ENCODE measurements around the gene XRRA1. TPM values are rescaled to one million over a fixed set of nuclear protein-coding genes. Genes with fewer than 3 reads are reported as not detected.
A peak's percentile ranks its signal among the peaks of the same experiment; 100 is the strongest.

The XRRA1 gene
- total and polyA plus RNA-seq, 2 of the 13 experiments (the other 11 are each of a cell fraction or from before 2014, with no cell fraction given), result 7.6 to 10.5 TPM

DNA sequence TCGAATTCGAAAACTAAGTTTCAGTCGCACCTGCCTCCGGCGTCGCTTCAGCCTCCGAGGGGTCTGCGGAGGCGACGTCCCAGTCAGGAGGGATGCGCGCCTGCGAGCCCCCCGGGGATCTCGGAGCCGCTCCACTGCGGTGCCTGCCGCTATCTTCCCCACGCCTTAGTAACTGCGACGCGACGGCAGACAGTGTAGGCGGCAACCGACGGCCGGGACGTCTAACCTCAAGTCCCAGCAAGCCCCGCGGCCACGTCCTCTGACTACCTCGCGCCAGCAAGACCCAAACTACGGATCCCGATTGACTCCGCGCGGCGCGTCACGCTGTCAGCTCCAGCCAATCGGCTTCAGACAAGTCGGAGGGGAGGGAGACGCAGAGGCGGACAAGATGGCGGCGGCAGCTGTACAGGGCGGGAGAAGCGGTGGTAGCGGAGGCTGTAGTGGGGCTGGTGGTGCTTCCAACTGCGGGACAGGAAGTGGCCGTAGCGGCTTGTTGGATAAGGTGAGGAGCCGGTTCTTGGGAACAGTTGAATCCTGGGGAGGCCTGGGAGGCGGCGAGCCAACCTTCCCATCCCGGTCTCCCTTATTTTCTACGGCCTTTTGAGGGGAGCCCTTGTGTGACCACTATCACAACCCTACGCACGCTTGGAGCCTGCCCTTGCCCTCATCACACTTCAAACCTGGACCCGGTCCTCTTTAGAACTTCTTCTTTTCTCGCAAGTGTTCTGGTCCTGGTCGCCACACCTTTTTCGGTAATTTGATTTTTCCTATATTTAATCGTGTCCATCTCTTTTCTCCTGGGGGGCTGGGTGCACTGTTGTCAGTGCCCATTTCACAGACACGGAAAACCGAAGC lies at the start of gene XRRA1, which contains the start of gene SPCS2 (continued):
- TF ChIP-seq BCL6 (CRISPR knock-in tag; IDR thresholded peaks at IDR 0.05) (peak; percentile 43), ZNF33B (CRISPR knock-in tag; IDR thresholded peaks at IDR 0.05) (no peak), ZNF230 (CRISPR knock-in tag; IDR thresholded peaks at IDR 0.05) (peak; percentile 91; the same call in 1 of the 2 replicates), ZNF580 (CRISPR knock-in tag; IDR thresholded peaks at IDR 0.05; ENCODE audit: borderline replicate concordance, low read depth) (peak; percentile 96), BORCS8-MEF2B (CRISPR knock-in tag; IDR thresholded peaks at IDR 0.05) (peak; percentile 93), NFIB (CRISPR knock-in tag; IDR thresholded peaks at IDR 0.05; ENCODE audit: borderline replicate concordance) (no peak), ZNF766 (CRISPR knock-in tag; IDR thresholded peaks at IDR 0.05; ENCODE audit: borderline replicate concordance) (peak; percentile 65; the same call in 1 of the 2 replicates), MAFK (conservative IDR thresholded peaks at IDR 0.05 in 1 of 2, IDR thresholded peaks at IDR 0.05 in 1 of 2; ENCODE audit: low read length in 2 of 2) (no peak), NFE2L2 (IDR thresholded peaks at IDR 0.05; ENCODE audit: low read length) (no peak), KAT7 (CRISPR knock-in tag; IDR thresholded peaks at IDR 0.05; ENCODE audit: borderline replicate concordance) (peak; percentile 98), ZNF644 (CRISPR knock-in tag; IDR thresholded peaks at IDR 0.05; ENCODE audit: low read depth) (no peak), BCL3 (CRISPR knock-in tag; IDR thresholded peaks at IDR 0.05) (peak; percentile 31; the same call in 1 of the 2 replicates), BRF2 (CRISPR knock-in tag; IDR thresholded peaks at IDR 0.05) (peak; percentile 59; the same call in 1 of the 2 replicates), RXRB (CRISPR knock-in tag; IDR thresholded peaks at IDR 0.05; ENCODE audit: borderline replicate concordance) (peak; percentile 74), ZNF674 (CRISPR knock-in tag; IDR thresholded peaks at IDR 0.05; ENCODE audit: low read depth) (no peak), ZNF761 (CRISPR knock-in tag; conservative IDR thresholded peaks at IDR 0.05) (peak; percentile 66; the same call in 1 of the 2 replicates), JUND (CRISPR knock-in tag; IDR thresholded peaks at IDR 0.05) (no peak), ELF3 (CRISPR knock-in tag; IDR thresholded peaks at IDR 0.05) (peak; percentile 44), GTF2F1 (IDR thresholded peaks at IDR 0.05; ENCODE audit: low read length) (0 out of 2 replicates have a peak, but pooled peaks have one; percentile 24), POLR2AphosphoS2 (IDR thresholded peaks at IDR 0.05; ENCODE audit: low read depth, low read length) (no peak), ZMAT3 (CRISPR knock-in tag; conservative IDR thresholded peaks at IDR 0.05) (no peak; the same call in 1 of the 2 replicates), DDIT3 (CRISPR knock-in tag; IDR thresholded peaks at IDR 0.05) (no peak)
